GM21423 (cell line): ENCODE measurements around the gene VEGFB.

Experiments used
- ATAC-seq: cut with Tn5 transposase; IDR thresholded peaks from one replicate; pipeline ENCODE4 v1.9.1; 2021; ENCODE audit warnings: mild to moderate bottlenecking, moderate library complexity; ENCODE audit not compliant: unreplicated experiment

VEGFB gene

DNA sequence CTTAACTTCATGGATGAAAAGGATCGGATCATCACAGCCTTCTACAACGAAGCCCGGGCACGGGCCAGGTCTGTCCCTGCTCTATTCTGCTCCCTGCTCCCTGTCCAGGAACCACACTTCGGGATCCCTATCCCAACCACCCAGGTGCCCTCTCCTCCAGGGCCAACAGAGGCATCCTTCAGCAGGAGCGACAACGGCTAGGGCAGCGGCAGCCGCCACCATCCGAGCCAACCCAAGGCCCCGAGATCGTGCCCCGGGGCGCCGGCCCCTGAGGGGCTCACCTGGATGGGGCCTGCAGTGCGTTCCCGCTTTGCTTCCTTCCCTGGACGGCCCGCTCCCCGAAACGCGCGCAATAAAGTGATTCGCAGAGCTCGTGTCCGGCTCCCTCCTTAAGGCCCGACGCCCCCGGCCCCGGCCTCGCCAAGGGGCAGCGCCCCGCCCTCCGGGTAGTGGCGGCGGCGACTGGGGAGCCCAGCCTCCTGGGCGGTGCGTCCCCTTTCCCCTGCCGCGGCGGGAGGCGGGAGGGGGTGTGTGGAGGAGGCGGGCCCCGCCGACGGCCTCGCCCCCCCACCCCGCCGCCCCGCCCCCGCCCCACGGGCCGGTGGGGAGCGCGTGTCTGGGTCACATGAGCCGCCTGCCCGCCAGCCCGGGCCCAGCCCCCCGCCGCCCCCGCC lies at the start of gene VEGFB:
Gene VEGFB (plus strand): TSS at position 672 of the 674 bp plus-strand sequence. CDS start 250 bp downstream, outside the sequence.
- peak; percentile 37 for ATAC-seq

- peak; percentile 24 for ATAC-seq
Measured at GRCh38 chr11:64185175-64185692, 49.1 kb upstream of the VEGFB start.

DNA sequence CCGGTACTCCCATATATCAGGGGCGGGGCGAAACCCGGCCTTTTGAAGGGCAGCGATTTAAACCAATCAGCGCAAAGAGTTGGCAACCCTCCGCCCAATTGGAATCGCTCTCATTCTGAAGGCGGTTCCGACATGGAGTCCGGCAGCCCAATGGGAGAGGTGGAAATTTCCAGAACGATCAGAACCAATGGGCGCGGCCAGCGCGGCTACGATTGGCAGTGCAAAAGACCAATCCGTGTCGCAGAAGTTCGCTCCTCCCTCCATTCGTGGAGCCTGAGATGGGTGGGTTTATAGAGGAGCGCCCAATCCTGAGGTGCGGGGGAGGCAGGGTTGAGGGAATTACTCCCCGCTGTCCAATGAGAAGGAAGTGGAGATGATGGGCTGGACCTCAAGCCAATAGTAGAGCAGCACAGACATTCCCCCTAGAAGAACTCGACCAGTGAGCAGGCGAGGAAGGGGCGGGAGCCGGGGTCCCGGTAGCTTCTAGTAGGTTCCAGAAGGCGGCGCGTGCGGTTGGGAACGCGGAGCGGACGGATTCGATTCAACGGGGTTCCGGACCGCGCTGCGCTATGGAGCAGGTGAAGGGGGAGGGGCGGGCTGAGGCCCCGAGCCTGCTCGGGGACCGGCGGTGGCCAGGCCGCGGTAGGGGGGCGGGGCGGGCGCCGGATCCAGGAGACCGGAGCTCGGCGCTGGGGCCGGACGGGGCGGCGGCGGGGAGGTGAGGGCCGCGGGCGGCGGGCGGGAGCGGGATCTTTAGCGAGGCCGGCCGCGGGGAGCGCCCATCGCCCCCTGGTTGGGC lies 48.5 kb upstream of the VEGFB start, which contains the start of gene STIP1:
Gene STIP1 (plus strand): TSS at position 479 of the 799 bp plus-strand sequence. CDS start 91 bp downstream, at position 570.
- ATAC-seq: peak; percentile 83

- no peak for ATAC-seq
Measured at GRCh38 chr11:64186492-64187165, 47.8 kb upstream of the VEGFB start.

DNA sequence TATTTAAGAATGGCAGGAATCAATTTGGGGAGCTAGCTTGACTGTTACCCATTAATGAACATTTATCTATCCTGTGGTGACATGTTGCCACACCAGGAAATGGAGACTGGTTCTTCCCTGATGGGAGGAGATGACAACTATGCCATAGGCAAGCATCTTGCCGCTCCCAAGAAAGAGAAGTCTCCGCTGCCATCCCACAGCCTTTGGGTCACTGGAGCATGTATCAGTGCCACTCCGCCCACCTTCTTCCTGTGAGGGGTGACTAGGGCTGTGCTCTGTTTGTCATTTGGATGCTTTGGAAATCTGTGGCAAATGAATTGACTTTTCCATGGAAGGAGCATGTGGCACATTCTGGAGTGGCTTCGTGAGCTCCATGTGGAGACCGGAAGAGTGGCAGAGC lies 42.0 kb upstream of the VEGFB start:
- ATAC-seq: no peak

- no peak for ATAC-seq
Measured at GRCh38 chr11:64196626-64197025, 37.8 kb upstream of the VEGFB start.

GRCh38 chr11:64198511-64198910 lies 35.9 kb upstream of the VEGFB start:
- ATAC-seq: no peak

DNA sequence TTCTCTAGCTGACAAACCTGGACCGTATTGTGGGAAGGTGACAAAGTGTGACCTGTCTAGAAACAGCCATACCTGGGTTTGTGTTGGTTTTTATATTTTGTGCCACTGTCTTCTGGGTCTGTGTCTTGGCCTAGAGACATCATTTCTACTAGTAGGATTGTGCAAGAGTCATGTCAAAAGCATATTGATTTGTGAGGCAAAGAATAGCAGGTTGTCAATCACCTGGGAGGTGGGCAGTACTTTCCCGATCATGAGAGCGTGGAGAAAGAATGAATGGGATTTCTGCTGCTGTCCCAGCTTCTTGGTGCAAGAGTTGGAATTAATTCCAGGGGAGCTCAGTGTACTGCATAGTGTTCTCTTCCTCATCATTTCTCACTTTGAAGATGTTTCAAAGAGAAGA lies 32.8 kb upstream of the VEGFB start:
- ATAC-seq: no peak

GRCh38 chr11:64202992-64203391 lies 31.4 kb upstream of the VEGFB start:
- ATAC-seq: no peak

DNA sequence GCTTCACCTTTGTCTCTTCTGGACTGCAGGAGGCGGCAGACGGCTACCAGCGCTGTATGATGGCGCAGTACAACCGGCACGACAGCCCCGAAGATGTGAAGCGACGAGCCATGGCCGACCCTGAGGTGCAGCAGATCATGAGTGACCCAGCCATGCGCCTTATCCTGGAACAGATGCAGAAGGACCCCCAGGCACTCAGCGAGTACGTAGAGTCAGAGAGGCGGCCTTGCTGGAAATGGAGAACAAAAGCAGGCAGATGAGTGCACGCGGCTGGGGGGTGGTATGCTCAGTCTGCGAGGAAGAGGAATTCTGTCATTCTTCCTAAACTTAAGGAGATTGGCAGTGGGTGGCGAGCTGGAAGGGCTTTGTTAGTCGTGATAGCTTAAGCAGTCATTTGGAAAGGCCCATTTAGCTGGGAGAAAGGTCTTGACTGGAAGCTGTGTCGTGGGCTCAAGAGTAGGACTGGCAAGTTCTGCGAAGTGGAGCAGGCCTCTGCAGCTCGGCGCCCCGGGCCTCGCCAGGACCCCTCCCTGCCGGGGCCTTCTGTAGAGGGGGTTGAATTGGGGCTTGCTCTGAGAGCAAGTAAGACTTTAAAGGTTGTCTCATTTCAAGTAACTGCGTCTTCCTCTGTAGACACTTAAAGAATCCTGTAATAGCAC lies 30.8 kb upstream of the VEGFB start:
- ATAC-seq: no peak

- ATAC-seq: no peak
Measured at GRCh38 chr11:64204080-64204440, 30.3 kb upstream of the VEGFB start.

GRCh38 chr11:64204464-64204989 lies 29.9 kb upstream of the VEGFB start:
- ATAC-seq: no peak

DNA sequence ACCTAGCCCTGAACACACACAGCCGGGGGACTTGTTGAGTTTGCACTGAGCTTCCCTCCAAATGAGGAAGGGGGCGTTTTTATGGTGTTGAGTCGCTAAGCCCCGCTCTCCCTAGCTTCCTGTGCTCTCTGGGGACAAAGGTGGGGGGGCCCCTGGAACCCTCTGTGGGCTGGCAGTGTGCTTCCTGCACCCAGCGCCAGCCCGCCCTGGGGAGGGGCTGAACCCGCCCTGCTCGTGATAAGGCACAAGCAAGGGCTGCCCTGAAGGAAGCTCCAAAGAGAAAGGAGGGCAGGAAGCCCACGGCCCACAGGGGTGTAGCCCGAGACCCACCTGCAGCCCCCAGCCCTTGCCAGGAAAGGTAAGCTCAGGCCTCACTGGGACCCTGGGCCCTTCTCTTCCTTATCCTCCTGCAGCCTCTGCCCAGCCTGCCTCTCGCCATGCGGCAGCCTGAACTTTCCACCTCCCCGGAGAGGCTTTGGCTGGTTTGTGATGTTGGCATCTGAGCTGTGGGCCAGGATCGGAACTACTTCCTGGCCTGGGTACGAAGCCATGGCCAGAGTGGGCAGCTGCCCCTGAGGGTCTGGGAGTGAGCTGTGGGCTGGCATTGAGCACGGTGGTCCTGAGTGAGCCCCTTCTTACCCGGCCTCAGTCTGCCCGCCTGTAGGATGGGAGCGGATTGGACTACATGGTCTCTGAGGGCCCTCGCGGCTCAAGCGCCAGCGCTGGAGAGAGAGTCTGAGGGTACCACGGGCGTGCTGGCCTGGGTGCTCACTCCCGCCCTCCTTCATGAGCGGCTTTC lies 27.7 kb upstream of the VEGFB start, which contains the start of gene FERMT3:
Gene FERMT3 (plus strand): TSS at position 265 of the 799 bp plus-strand sequence. CDS start 644 bp downstream, outside the sequence.
- ATAC-seq: peak; percentile 50

DNA sequence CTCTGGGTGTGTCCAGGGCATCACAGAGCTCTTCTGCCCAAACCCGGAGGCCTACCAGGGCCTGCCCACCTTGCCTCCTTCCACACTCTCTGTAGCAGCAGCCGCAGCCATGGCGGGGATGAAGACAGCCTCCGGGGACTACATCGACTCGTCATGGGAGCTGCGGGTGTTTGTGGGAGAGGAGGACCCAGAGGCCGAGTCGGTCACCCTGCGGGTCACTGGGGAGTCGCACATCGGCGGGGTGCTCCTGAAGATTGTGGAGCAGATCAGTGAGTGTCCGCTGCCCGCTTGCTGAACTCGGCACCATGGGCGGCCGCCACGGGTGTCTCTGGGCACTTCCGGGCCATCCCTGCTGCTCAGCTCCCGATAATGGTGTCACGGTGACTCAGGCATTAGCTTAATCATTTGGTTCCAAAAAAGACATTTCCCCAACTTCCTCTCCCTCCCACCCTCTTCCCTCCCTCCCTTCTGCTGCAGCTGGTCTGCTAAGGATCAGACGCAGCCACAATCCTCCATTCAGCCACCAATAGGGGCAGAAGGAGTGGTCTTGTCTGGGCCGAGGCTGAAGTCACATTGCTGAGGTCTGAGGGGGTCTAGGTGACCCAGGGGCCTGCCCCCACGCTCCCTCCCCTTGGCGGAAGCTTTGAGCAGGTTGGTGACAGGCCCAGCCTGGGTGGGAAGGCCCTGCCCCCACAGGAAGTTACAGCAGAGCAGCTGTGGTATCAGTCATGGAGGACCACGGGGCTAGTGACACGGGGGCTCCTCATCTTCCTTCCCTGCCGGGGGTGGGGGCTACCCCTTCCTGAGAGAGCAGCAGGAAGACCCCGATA lies 26.9 kb upstream of the VEGFB start:
- ATAC-seq: peak; percentile 59

- no peak for ATAC-seq
Measured at GRCh38 chr11:64208086-64208795, 26.1 kb upstream of the VEGFB start.

DNA sequence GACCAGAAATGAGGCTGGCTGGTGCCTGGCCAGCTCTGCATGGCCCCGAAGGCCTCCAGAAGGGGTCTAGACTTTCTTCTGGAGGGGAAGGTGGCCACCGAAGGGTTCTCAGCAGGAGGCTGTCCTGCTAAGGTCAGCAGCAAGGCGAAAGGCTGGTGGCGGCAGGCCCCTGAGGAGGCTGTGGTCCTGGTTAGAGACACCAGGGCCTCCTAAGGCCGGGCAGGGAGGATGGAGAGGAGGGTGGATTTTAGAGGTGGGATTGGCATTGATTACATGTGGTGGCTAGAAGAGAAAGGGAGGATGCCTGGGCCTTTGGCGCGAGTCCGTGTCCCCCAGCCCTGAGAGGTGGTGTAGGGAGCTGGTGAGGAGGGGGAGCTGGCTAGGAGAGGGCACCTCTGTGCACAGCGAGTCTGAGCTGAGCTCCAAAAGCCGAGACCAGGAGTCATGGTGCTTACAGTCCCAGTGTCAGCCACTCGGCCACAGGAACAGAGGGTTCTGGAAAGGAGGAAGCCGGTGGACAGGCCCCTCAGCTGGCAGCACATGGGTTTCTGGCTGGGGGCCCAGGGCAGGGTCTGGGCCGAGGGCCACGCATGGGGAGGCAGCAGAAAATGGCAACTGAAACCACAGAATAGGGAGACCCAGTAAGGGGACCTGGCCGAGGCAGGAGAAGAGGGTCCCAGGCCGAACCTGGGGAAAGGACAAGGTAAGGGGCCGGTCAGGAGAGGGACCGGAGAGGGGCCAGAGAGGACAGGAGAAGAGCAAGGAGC lies 25.4 kb upstream of the VEGFB start:
- no peak for ATAC-seq

- ATAC-seq: no peak
Measured at GRCh38 chr11:64209563-64209843, 24.9 kb upstream of the VEGFB start.
